ENCODE measurements around the gene CCDC185. TPM values are rescaled to one million over a fixed set of nuclear protein-coding genes. Genes with fewer than 3 reads are reported as not detected.

The CCDC185 gene
- total and polyA plus RNA-seq, 10 of the 15 experiments (the other 5 are each of a cell fraction or from before 2014, with no cell fraction given), result not detected

GRCh38 chr1:223429313-223429731 is 36.1 kb downstream of the CCDC185 start:
- SMC1A ChIA-PET (ENCODE audit: uncharacterized antibody, unreplicated experiment), result no interaction called here
- RAD21 ChIA-PET (ENCODE audit: unreplicated experiment), result no interaction called here
- 0% methylated on average over 2 of the region's 2 CpGs for WGBS (ENCODE audit: insufficient coverage, insufficient replicate concordance, low lambda C conversion rate, missing lambda C conversion rate)
- Histone ChIP-seq H3K4me2 (ENCODE audit: control insufficient read depth, insufficient read depth) (no peak overlapping the region), H3K9ac (ENCODE audit: control insufficient read depth, insufficient read depth, low read length) (no peak overlapping the region), H3K9me3 (replicated peaks; ENCODE audit: control insufficient read depth, insufficient read depth, low read length) (no peaks in the 10 kb centered on the region), H3K4me3 (no peak overlapping the region), H3K4me1 (ENCODE audit: control insufficient read depth, insufficient read depth, low read length) (no peaks in the 10 kb centered on the region), H2AFZ (ENCODE audit: control insufficient read depth, low read depth, low read length) (no peak overlapping the region), H3K36me3 (ENCODE audit: control insufficient read depth in 2 of 2, insufficient read depth in 2 of 2, low read length in 1 of 2) (no peaks in the 10 kb centered on the region; a peak in 1 of 4 replicates), H3K79me2 (ENCODE audit: control insufficient read depth, insufficient read depth, low read length) (no peaks in the 10 kb centered on the region), H4K20me1 (ENCODE audit: control insufficient read depth, insufficient read depth) (no peaks in the 10 kb centered on the region), H3K27me3 (replicated peaks in 1 of 2; ENCODE audit: control insufficient read depth in 2 of 2, insufficient read depth in 2 of 2, low read length in 1 of 2) (no peaks in the 10 kb centered on the region; a peak in 1 of 4 replicates), H3K27ac (ENCODE audit: control insufficient read depth, insufficient read depth) (no peak overlapping the region)
- intact Hi-C loops (cut with micrococcal nuclease; ENCODE audit: unreplicated experiment) (no loop called here), in situ Hi-C loops (cut with MboI) (no loop called here)
- TF ChIP-seq NRF1 (conservative IDR thresholded peaks at IDR 0.05; ENCODE audit: low read depth, low read length), result no peak
- no peak for TF ChIP-seq GATAD2B (conservative IDR thresholded peaks at IDR 0.05; ENCODE audit: low read depth)
- no peak for TF ChIP-seq NKRF (conservative IDR thresholded peaks at IDR 0.05)
- TF ChIP-seq BHLHE40 (IDR thresholded peaks at IDR 0.05; ENCODE audit: borderline replicate concordance in 1 of 2, low read depth in 2 of 2, low read length in 1 of 2), result no peak
- TF ChIP-seq ZNF207 (IDR thresholded peaks at IDR 0.05; ENCODE audit: borderline replicate concordance), result no peak
- no peak for TF ChIP-seq ZNF687 (IDR thresholded peaks at IDR 0.05)
- no peak for TF ChIP-seq CTCF (IDR thresholded peaks at IDR 0.05 in 2 of 3, conservative IDR thresholded peaks at IDR 0.05 in 1 of 3; ENCODE audit: control insufficient read depth in 2 of 3, extremely low read depth in 1 of 3, insufficient read depth in 1 of 3, low read depth in 3 of 3, low read length in 3 of 3)
- no peak for TF ChIP-seq EED (IDR thresholded peaks at IDR 0.05; ENCODE audit: low read depth)
- no peak for TF ChIP-seq TCF3 (IDR thresholded peaks at IDR 0.05; ENCODE audit: borderline replicate concordance, insufficient read depth, low read depth, low read length)
- no peak for TF ChIP-seq NR2C2 (IDR thresholded peaks at IDR 0.05; ENCODE audit: borderline replicate concordance, control insufficient read depth, insufficient read length, low read depth)
- TF ChIP-seq JUNB (IDR thresholded peaks at IDR 0.05), result no peak
- TF ChIP-seq POLR2AphosphoS2 (IDR thresholded peaks at IDR 0.05; ENCODE audit: low read depth, low read length), result no peak
- no peak for TF ChIP-seq SRF (IDR thresholded peaks at IDR 0.05; ENCODE audit: low read depth in 2 of 2, low read length in 2 of 2)
- DNase-seq (ENCODE audit: low read depth, low spot score) (no peak), ATAC-seq (no peak), FAIRE-seq (no peak)
- BruUV-seq (replicated peaks), result no TSS peak
- POLR2A ChIA-PET, result no interaction called here
- CTCF ChIA-PET, result no interaction called here
